GM21723 (cell line): ENCODE data around the gene PARP9.
"Not testable (repeated sequence)": the region's sequence is repeated elsewhere in the genome, so short reads cannot be mapped to it uniquely, and the experiment has no call there.

ENCODE experiments used
- ATAC-seq: cut with Tn5 transposase; IDR thresholded peaks from one replicate; pipeline ENCODE4 v1.9.1; 2021; ENCODE audit warnings: mild to moderate bottlenecking, moderate library complexity; ENCODE audit not compliant: unreplicated experiment

Gene PARP9

DNA sequence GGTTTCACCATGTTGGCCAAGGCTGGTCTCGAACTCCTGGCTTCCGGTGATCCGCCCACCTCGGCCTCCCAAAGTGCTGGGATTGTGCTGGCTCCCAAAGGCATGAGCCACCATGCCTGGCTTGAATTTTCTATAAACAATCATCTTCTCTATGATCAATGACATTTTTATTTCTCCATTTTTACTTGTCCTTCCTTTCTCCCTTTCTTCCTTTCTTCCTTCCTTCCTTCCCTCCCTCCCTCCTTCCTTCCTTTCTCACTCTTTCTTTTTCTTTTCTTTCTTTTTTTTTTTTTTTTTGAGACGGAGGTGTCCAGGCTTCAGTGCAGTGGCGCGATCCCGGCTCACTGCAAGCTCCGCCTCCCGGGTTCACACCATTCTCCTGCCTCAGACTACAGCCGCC, 40.8 kb downstream of the PARP9 start:
- ATAC-seq: no peak

GRCh38 chr3:122520861-122521260, 43.2 kb downstream of the PARP9 start:
- no peak for ATAC-seq

DNA sequence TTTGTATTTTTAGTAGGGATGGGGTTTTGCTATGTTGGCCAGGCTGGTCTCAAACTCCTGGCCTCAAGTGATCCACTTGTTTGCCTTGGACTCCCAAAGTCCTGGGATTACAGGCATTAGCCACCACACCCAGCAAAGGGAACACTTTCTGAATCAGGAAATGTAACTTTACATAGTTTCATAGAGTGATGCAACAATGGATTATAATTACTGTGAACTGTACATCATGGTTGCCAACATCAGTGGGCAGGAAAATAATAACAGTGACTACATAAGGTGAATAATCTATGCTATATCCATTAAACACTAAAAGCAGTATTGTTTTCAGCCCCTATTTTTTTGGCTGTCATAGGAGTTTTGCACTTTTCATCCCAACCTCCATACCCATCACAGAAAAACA, 44.4 kb downstream of the PARP9 start:
- ATAC-seq: no peak

GRCh38 chr3:122516846-122517360, 47.2 kb downstream of the PARP9 start:
- ATAC-seq: no peak

DNA sequence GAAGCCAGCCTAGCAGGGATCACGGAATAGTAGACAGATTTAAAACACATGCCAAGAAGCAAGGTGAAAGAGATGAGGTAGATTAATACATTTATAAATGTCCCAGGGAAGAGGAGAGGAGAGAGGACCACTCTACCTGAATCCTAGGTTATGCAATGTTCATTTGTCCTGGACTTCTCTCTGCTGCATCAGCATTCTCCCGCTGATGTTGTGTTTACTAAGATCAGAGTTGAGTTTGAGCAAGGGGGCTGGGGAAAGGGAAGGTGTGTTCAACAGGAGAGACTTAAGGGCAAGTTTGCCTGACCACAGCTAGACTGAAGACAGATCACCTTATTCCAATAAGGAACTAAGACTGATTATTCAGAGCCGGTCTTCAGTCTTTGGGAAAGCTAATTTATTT, 48.2 kb downstream of the PARP9 start:
- no peak for ATAC-seq

DNA sequence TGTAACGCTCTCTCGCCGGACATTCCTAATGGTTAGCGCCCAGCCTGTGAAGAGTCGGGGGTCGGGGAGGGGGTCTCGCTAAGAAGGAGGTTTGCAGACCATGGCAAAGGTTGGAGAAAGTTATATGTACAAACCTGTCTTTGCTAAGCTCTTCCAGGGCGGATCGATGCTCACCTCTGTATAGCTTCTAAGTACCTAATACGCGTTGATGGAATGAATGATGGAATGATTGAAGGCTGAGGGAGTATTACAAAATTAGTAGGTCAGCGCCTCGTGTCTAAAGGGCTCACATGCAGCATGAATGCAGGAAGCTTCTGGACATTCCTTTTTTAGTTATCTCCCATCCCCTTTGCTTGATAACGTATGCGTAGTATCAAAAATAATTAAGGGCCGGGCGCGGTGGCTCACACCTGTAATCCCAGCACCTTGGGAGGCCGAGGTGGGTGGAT, 49.1 kb downstream of the PARP9 start:
- ATAC-seq: no peak

GRCh38 chr3:122514123-122515019, 49.7 kb downstream of the PARP9 start, which contains the start of gene KPNA1:
KPNA1 (minus strand) TSS chr3:122514939; CDS start chr3:122496565, 18,374 bp downstream.
- peak; percentile 88 for ATAC-seq

GRCh38 chr3:122513386-122514122, 50.5 kb downstream of the PARP9 start:
- no peak for ATAC-seq

DNA sequence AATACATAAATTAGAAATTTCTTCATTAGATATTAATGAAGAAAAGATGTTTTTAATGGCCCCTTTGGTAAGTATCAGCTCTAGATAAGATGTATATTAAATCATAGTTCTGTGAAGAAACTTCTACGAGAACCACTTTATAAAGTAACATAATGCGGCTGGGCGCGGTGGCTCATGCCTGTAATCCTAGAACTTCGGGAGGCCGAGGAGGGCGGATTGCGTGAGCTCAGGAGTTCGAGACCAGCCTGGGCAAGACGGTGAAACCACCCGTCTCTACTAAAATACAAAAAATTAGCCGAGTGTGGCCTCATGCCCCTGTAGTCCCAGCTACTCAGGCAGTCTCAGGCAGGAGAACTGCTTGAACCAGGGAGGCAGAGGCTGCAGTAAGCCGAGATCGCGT, 51.8 kb downstream of the PARP9 start:
- ATAC-seq: no peak

GRCh38 chr3:122510878-122511535, 53.1 kb downstream of the PARP9 start:
- ATAC-seq: no peak

GRCh38 chr3:122508944-122509343, 55.2 kb downstream of the PARP9 start:
- ATAC-seq: not testable (repeated sequence)

GRCh38 chr3:122508135-122508914, 55.8 kb downstream of the PARP9 start:
- no peak for ATAC-seq

- ATAC-seq: no peak
These were observed 57.6 kb downstream of the PARP9 start for GRCh38 chr3:122506450-122506849.

DNA sequence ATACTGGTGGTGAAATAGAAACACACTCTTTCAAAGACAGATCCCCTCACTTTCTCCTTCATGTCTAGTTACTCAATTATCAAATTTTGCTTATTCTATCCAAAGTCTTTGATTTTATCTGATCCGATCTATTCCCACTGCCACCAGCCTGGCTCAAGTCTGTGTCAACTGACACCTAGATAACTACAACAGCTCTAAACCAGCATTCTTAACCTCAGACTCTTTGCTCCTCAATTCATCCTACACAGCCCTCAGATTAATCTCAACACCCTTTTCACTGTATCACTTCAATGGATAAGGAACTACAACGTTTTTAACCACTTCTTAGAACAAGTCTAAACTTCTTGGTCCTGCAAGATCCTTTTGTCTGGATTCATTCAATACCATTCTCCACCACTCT, 58.4 kb downstream of the PARP9 start:
- no peak for ATAC-seq

DNA sequence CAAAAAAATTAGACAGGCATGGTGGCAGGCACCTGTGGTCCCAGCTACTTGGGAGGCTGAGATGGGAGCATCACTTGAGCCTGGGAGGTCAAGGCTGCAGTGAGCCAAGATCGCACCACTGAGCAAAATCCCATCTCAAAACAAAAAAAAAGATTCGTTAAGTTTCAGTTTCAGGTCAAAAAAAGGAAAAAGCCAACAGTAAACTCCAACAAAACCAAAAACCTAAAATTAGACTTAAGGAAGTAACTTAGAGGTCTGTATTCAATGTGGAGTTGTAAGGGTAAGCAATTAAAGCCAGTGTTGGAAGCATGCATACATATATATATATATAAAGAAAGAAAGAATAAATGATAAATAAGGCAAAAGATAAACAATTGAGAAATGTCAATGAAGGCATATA, 61.2 kb downstream of the PARP9 start:
- no peak for ATAC-seq

DNA sequence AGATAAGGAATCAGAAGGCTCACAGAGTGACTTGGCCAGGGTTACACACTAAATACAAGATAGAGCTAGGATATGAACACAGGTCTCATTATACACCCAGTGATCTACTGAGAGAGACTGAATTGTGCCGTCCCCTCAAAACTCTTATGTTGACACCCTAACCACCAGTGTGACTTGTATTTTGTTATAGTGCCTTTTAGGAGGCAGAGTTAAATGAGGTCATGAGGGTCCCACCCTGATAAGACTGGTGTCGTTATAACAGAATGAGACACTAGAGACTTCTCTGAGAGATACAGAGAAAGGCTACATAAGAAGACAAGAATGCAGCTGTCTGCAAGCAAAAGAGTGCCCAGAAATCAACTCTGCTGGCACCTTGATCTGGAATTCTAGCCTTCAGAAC, 62.0 kb downstream of the PARP9 start:
- ATAC-seq: no peak

DNA sequence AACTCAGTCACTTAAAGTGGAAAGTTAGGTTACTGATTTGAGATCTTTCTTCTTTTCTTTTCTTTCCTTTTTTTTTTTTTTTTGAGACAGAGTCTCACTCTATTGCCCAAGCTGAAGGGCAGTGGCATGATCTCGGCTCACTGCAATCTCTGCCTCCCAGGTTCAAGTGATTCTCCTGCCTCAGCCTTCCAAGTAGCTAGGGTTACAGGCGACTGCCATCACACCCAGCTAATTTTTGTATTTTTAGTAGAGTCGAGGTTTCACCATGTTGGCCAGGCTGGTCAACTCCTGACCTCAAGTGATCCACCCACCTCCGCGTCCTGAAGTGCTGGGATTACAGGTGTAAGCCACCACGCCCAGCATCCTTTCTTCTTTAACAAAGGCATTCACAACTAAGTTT, 63.1 kb downstream of the PARP9 start:
- not testable (repeated sequence) for ATAC-seq

DNA sequence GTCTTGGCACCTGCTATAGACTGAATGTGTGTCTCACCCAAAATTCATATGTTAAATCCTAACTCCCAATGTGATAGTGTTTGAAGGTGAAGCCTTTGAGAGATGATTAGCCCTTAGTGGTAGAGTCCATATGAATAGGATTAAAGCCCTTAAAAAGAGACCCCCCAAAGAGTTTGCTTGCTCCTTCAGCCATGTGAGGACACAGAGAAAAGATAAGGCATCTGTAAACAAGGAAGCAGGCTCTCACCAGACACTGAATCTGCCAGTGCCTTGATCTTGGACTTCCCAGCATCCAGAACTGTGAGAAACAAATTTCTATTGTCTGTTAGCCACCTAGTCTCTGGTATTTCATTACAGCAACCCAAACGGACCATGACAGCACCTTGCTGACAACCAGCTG, 65.9 kb downstream of the PARP9 start:
- no peak for ATAC-seq

GRCh38 chr3:122497425-122497824, 66.7 kb downstream of the PARP9 start:
- peak; percentile 84 for ATAC-seq

DNA sequence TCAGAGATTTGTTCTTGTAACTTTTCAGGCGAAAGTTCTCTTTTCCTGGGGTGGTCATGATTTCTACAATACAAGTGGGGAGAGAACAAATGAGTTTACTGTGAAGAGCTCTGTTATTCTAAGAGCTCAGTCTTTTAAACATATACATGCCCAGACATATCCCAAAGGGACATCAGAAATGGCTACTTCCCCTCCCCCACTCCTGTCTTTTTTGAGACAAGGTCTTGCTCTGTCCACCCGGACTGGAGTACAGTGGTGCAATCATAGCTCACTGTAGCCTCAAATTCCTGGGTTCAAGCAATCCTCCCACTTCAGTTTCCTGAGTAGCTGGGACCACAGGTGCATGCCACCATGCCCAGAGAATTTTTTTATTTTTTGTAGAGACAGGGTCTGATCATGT, 67.6 kb downstream of the PARP9 start:
- ATAC-seq: no peak
